Fibroblast of gingiva (primary cell): ENCODE results near the gene SPDYA.
A peak's percentile ranks its signal among the peaks of the same experiment; 100 is the strongest.
"Not testable (repeated sequence)": the region's sequence is repeated elsewhere in the genome, so short reads cannot be mapped to it uniquely, and the experiment has no call there.

Experiments
- DNase-seq: peaks from one replicate; pipeline ENCODE4 v3.0.0-alpha.2; 2011; ENCODE audit warnings: low read depth

SPDYA gene

GRCh38 chr2:28810384-28811285 lies at the start of gene SPDYA:
Gene SPDYA (plus strand): TSS chr2:28810834. CDS start chr2:28816015, 5,181 bp downstream.
- DNase-seq: peak; percentile 50

DNA sequence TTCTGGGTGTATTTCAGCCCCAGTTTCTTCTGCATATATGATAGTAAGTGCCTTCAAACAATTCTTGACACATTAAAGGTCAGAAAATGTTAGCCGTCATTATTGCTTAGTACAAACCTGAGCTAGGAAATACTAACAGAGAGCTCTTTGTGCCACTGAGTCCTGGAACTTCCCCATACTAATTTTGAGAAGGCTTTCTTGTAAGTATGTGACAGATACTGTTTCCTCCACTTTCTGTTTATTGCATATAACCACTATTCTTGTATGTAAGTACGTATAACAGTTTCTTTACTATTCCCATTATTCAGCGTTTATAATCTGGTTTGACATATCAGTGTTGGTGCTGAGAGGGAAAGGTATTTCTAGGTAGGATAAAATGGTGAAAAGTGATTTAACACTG lies 49.2 kb upstream of the SPDYA start:
- DNase-seq: no peak

GRCh38 chr2:28764909-28765711 lies 45.5 kb upstream of the SPDYA start:
- no peak for DNase-seq

- DNase-seq: no peak
Measured at GRCh38 chr2:28766070-28766469, 44.6 kb upstream of the SPDYA start.

DNA sequence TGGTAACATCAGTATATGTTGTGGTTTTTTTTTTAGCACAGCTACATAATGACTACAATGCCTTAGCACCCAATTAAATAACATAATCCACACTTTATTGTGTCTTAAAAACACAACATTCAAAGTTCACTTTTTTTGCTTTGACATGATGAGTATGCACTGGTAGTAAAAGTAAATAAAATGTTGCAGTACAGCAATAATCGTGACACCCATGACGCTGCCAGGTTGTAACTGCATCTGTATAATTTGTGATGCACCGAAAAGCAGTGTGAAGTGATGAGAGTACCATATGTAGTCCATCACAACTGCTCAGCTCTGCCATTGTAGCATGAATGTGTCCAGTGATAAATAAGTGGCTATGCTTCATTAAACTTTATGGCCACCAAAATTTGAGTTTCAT lies 43.3 kb upstream of the SPDYA start:
- DNase-seq: no peak

GRCh38 chr2:28768422-28768821 lies 42.2 kb upstream of the SPDYA start:
- DNase-seq: no peak

GRCh38 chr2:28768952-28769351 lies 41.7 kb upstream of the SPDYA start:
- DNase-seq: no peak

DNA sequence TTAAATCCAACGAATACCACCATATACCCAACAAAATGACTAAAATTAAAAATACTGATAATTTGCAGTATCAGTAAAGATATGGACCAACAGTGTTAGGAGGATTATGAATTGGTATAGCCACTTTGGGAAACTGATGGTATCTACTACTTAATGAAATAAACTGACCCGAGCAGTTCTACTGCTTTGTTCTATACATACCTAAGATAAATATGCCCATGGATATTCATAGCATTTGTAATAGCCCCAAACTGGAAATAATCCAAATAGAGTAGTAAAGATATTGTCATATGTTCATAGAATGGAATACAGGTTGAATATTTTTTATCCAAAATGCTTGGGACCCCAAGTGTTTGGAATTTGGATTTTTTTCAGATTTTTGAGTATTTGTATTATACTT lies 38.3 kb upstream of the SPDYA start:
- no peak for DNase-seq

DNA sequence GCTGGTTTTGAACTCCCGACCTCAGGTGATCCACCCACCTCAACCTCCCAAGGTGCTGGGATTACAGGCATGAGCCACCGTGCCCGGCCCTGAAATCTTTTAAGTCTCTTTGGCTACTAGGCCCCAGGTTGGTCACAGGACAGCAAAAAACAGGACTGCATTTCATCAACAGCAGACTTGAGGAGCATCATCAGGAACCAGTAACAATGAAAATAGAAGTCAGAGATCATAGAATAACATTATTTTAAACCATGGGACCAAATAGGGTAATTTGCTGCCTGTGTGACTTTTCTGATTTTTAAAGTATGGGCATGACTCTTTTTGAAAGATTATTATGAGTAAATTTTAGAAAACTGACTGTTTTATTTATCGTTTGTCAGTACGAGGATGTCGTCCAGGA lies 34.2 kb upstream of the SPDYA start:
- no peak for DNase-seq

GRCh38 chr2:28778392-28778791 lies 32.2 kb upstream of the SPDYA start:
- no peak for DNase-seq

DNA sequence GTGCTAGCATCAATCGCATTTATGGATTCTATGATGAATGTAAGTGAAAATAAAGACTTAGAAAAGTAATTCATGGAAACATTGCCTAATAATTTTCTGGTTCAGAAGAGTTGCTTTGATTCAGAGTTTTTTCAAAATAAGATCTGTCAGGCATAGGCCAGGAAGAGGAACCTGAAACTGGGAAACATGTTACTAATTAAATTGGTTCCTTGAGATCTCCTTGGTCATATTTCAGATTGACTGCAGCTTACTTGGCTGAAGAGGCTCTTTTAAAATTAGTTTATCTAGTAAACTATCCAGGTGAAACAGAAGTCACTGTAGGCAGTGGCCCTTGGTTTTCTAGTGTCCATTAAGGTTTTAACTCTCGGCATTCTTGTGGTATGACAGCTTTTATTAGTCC lies 31.6 kb upstream of the SPDYA start:
- DNase-seq: peak; percentile 28

GRCh38 chr2:28780496-28780895 lies 30.1 kb upstream of the SPDYA start:
- no peak for DNase-seq

DNA sequence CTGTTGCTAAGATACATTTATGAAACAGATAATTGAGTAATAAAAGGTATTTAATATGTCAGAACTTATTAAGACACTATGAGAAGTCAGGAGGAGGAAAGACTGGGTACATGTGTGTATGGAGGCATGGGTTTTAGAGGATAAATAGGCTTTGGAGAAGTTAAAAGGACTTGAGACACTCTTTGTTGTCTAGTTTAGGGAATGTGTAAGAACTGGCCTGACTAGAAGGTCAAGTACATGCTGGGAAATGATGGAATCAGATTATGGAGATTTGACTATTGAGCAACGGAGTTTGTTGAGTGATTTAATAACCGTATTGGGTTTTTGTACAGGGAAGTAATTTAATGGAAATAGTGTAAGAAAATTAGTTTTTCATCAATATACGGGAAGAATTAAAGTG lies 28.2 kb upstream of the SPDYA start:
- no peak for DNase-seq

DNA sequence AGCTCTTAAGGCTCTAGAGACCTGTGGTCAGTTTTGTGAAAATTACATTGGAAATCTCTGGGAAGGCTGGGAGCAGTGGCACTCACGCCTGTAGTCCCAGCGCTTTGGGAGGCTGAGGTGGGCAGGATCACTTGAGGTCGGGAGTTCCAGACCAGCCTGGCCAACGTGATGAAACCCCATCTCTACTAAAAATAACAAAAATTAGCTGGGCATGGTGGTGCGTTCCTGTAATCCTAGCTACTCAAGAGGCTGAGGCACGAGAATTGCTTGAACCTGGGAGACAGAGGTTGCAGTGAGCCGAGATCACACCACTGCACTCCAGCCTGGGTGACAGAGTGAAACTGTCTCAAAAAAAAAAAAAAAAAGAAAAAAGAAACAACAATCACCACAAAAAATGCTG lies 26.1 kb upstream of the SPDYA start:
- not testable (repeated sequence) for DNase-seq

DNA sequence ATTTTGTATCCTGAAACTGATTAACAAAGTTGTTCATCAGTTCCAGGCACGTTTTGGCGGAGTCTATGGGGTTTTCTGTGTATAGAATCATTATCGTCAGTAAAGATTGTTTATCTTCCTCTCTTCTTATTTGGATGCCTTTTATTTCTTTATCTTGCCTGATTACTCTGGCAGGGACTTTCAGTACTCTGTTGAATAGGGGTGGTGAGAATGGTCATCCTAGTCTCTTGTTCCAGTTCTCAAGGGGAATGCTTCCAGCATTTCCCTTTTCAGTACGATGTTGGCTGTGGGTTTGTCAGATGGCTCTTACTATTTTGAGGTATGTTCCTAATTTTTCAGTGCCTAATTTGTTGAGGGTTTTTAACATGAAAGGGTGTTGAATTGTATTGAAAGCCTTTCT lies 14.0 kb upstream of the SPDYA start:
- no peak for DNase-seq

DNA sequence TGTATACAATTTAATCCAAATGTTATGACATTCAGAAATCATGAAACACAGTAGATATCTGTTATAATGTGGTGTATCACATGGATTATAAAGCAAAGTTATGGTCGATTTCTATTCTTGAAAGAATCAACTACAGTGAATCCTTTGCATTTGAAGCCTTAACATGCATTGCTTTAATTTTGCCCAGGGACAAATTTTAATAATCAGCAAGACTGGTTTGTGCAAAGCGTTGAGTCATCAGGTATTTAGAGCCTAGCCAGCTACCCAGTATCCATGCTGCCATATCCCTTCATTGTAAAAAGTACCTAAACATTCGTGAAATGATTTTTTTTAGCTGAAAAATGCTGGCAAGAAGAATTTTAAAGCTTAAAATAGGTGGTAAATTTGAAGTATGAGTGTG lies 8.9 kb upstream of the SPDYA start:
- peak; percentile 30 for DNase-seq

DNA sequence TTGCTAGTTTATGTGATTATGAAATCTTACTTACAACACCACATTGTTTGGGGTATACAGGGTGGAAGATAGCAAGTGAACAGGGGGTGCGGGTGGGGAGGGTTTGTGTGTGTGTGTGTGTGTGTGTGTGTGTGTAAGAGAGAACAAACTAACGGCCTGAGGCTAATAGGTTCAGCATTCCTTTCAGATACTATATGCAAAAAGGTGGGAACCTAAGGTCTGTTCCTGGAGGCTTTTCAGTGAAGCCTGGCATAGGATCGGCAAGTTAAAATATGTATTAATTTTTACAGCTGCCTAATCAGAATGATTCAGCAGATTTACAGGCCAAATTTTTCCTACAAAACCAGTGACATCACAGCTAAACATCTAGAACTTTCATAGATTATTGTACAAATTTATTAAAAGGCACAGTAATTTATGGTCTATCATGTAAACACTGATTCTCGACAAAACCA lies 7.6 kb upstream of the SPDYA start:
- peak; percentile 67 for DNase-seq

GRCh38 chr2:28809927-28810326 lies 707 bp upstream of the SPDYA start:
- no peak for DNase-seq

- no peak for DNase-seq
Measured at GRCh38 chr2:28818053-28818452, 7.4 kb downstream of the SPDYA start.

- DNase-seq: peak; percentile 31
Measured at GRCh38 chr2:28821295-28821958, 10.8 kb downstream of the SPDYA start.

- no peak for DNase-seq
Measured at GRCh38 chr2:28822036-28822435, 11.4 kb downstream of the SPDYA start.

DNA sequence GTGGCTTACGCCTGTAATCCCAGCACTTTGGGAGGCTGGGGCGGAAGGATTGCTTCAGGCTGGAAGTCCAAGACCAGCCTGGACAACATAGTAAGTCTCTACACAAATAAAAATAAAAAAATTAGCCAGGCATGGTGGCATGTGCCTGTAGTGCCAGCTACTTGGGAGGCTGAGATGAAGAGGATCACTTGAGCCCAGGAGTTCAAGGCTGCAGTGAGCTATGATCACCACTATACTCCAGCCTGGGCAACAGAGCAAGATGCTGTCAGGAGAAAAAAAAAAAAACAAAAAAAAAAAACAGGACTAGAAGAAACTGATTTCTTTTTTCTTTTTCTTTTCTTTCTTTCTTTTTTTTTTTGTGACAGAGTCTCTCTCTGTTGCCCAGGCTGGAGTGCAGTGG lies 13.6 kb downstream of the SPDYA start:
- DNase-seq: no peak

DNA sequence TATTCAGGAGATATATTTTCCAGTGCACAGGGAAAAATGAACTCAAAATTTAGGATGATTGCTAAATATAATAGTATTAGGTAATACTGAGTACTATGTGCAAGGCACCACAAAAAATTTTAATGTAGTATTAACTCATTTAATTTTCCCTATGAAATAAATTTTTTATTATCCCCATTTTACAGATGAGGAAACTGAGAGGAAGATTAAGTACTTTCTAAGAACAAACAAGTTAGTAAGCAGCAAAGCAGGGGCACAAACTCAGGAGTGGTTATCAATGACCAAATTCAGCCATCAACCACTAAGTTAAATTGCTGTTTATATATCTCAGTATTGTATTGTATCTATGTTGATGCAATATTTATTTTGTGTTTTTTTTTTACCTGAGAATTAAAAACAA lies 14.2 kb downstream of the SPDYA start:
- no peak for DNase-seq
